NCI-H146 treated with DMSO at 0.1 percent for 48 hours (cell line): ENCODE results near the gene TOMM22.

Experiments
- DNase-seq: peaks from one replicate; lab custom pipeline; 2025; ENCODE audit not compliant: unreplicated experiment; lab: John Stamatoyannopoulos, UW

The TOMM22 gene

DNA sequence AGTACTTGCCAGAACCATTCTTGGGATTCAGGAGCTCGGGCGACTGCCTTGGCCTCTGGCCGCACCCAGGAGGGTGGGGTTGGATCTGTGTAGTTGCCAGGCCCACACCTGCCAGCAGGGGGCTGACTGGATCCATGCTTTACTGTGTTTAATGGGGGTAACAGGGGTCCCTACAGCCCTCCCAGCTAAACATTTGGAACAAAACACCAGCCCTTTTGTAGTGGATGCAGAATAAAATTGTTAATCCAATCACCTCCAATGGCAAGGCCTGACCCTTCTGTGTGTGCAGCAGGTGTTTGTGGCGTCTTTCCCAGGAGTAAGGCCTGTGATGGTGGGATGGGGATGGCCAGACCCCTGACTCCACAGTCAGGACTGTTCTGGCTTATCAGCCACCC, 51.6 kb downstream of the TOMM22 start:
- no peak for DNase-seq

DNA sequence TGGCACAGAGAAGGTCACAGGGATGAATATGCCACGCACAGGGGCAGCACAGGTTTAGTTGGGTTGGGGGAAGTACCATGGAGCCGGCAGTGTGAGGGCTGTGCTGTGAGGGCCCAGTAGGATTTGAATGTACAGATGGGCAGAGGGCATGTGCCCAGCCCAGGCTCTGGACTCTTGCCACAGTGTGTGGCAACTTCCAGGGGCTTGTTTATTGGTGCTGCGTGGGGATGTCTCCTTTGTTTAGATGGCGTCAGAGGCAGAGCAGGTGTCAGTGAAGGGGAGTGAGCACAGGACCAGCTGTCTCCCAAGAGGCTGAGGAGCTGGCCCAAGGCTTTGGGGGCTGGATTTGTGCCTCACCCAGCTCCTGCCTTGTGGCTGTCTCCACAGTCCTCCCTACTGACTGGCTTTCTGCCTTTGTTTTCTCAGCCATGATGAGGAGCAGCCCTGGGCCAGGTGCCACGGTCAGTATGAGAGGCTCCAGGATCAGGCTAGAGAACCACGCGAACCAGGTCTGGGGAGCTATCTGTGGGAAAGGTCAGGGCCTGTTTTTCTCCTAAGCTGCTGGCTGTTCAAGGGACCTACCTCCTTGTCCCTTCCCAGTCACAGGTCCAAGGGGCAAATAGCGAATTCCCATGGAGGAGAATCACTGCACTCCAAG, 52.1 kb downstream of the TOMM22 start:
- DNase-seq = no peak

DNA sequence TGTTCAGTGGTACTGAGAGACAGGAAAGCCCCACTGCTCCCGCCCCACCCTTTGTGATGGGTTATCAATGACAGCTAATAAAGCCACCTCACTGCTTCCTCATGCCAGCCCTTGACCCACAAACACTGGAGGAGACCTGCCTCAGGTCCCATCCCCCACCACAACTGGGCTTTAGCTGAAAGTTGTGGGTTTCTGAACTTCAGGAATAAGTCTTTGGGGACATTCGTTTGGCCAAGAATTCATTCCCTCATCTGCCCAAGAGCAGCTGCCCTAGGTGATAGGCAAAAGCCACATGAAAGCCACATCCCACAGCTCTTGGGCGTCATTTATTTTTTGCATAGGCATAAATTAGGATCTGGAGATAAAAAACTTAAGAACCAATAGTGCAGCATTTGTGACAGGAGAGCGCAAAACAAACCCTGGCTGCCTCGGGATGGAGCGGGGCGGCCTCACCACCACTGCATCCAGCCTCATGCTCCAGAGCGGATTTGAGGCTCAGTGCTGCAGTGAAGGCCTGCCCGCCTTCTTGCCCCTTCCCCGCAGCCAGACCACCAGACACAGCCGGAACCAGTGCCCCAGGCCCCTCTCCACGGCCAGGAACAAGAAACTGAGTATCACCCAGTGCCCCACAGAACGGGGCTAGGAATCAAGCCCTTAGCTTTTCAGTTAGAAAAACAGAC, 52.8 kb downstream of the TOMM22 start:
- no peak for DNase-seq
